Motor neuron (in vitro differentiated cells): ENCODE measurements around the gene SYT12. TPM values are rescaled to one million over a fixed set of nuclear protein-coding genes. Genes with fewer than 3 reads are reported as not detected.

Experiments used
- ATAC-seq, 8 experiments: fragments of 200-7000 bp; cut with Tn5 transposase; replicated peaks in 6 of 8; 2 replicates each; pipeline ENCODE4 v1.8.0; 2021; ENCODE audit warnings: mild to moderate bottlenecking in 8 of 8, moderate library complexity in 8 of 8
- H3K27ac ChIP-seq, 2 donors: fragments of 250-450 bp; sonication (Bioruptor Pico); 2 replicates each; pipeline ENCODE4 v1.9.0; 2021; ENCODE audit warnings: antibody characterized with exemption in 2 of 2, mild to moderate bottlenecking in 2 of 2, moderate library complexity in 1 of 2
- H3K4me1 ChIP-seq, 2 donors: fragments of 250-450 bp; sonication (Bioruptor Pico); replicated peaks in 1 of 2; 2 replicates each; pipeline ENCODE4 v1.6.1; 2021; ENCODE audit warnings: antibody characterized with exemption in 2 of 2, mild to moderate bottlenecking in 2 of 2, moderate library complexity in 1 of 2
- H3K4me3 ChIP-seq, 5 donors: fragments of 250-450 bp; sonication (Bioruptor Pico); 2 replicates each; pipeline ENCODE4 v1.9.0; 2021; ENCODE audit warnings: antibody characterized with exemption in 5 of 5, mild to moderate bottlenecking in 5 of 5, moderate library complexity in 4 of 5
- WGBS, 10 experiments: fragments of 450-650 bp; shearing (Covaris generic); methylation state at CpG; one replicate each; pipeline ENCODE4 v1.0.0; 2022; 5-methylcytosine and 5-hydroxymethylcytosine counted together
- in situ Hi-C, 9 experiments: fragments of 400-800 bp; cut with MboI; loops; one replicate each; pipeline ENCODE4 v1.15.0; 2021; ENCODE audit warnings: low sequenced_read_pairs in 9 of 9, low pct_unique_long_range_greater_than_20kb in 2 of 9; ENCODE audit not compliant: unreplicated experiment in 9 of 9
- total RNA-seq, 8 experiments: library from RNA; unstranded; fragments of 300-600 nt; gene quantifications; 2 replicates each; pipeline versions ENCODE4 v1.2.3 to v1.2.4, GENCODE V29; 2022

The SYT12 gene
- total RNA-seq, 8 experiments from 2014 or later, result 0.40 to 4.8 (median 2.0) TPM

GRCh38 chr11:67024966-67025365, 2.0 kb downstream of the SYT12 start:
- WGBS, 10 experiments, result 40 to 86% (median 70%) methylated on average over 1 of the region's 1 CpG; no CpG with 5 or more reads in 6 of the 10 experiments
- peaks cover 0 to 4% of the 10 kb centered on the region in 2 donors for H3K4me1 ChIP-seq
- H3K4me3 ChIP-seq, result no peak overlapping the region
- in situ Hi-C loops, result no loop called here
- no peak for ATAC-seq
- H3K27ac ChIP-seq, result no peak overlapping the region

- ATAC-seq, result no peak
- H3K4me1 ChIP-seq, result peaks cover 0 to 4% of the 10 kb centered on the region in 2 donors
- no peak overlapping the region for H3K4me3 ChIP-seq
- 40 to 96% (median 80%) methylated on average over 1 to 5 of the region's 8 CpGs; no CpG with 5 or more reads in 4 of the 10 experiments for WGBS, 10 experiments
- H3K27ac ChIP-seq, result no peak overlapping the region
- in situ Hi-C loops, result no loop called here
These were observed 2.8 kb downstream of the SYT12 start for GRCh38 chr11:67025750-67026149.

DNA sequence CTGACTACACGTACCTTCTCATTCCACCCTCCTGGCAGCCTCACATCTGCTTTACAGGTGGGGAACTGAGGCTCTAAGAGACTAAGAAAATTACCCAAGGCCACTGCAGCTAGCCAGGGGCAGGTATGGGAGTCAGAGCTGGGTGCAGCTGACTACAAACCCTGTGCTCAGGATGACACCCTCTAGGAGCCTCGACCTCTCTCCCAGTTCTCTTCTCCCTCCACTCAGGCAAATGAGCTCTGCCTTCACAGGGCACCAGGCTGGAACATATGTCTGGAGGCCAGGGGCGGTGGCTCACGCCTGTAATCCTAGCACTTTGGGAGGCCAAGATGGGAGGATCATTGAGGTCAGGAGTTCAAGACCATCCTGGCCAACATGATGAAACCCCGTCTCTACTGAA, 4.0 kb downstream of the SYT12 start:
- Histone ChIP-seq H3K4me1 (peaks cover 0 to 4% of the 10 kb centered on the region in 2 donors), H3K4me3 (no peak overlapping the region), H3K27ac (no peak overlapping the region)
- ATAC-seq, result no peak
- 67 to 100% (median 93%) methylated on average over 1 to 4 of the region's 5 CpGs; no CpG with 5 or more reads in 5 of the 10 experiments for WGBS, 10 experiments
- in situ Hi-C loops, result no loop called here

DNA sequence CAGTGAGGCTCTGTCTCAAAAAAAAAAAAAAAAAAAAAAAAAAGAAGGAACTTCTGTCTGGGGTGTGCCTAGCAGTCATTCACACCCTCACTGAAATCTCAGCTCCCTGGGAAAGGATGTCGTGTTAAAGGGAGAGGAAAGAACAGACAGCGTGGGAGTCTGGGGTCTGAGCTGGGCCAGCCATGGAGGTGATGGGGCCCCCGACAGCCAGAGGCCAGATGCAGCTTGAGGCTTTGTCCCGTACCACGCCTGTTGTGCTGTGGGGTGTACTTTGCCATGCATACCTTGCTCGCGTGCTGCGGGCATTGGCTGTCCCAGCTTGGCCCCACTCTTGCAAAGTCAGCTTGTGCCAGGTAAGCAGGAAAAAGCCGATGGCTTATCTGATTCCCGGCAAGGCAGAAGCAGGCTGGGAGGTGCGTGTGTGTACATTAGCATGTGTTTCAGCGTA, 4.6 kb downstream of the SYT12 start:
- 56 to 95% (median 76%) methylated on average over 3 to 9 of the region's 12 CpGs; no CpG with 5 or more reads in 4 of the 10 experiments for whole genome bisulfite sequencing, 10 experiments
- Histone ChIP-seq H3K27ac (no peak overlapping the region), H3K4me3 (no peak overlapping the region), H3K4me1 (peaks cover 2 to 4% of the 10 kb centered on the region in 2 donors)
- ATAC-seq, result no peak
- in situ Hi-C loops, result no loop called here

DNA sequence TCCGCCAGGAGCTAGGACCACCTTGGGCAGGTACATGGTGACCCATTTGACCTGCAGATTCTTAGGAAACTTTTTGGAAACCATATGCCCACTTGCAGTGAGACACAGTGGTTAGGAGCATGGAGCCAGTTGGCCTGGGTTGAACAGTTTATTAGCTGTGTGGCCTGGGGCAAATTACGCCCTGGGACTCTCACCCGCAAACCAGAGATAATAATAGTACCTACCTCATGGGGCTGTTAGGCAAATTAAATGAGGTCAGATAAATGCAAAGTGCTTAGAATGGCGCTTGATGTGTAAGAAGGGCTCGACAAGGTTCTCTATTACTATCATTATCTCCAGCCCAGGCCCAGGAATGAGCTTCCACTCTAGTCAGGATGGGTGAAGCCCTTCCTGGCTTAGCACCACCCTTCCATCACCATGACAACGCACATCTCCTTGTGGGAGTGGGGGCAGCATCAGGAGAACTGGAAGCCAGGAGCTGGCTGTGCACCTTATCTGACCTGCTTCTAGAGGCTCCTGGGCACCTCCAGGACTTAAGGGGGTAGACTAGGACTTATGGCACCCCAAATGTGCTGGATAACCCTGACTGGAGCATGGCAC, 5.1 kb downstream of the SYT12 start:
- 67 to 87% (median 83%) methylated on average over 1 to 4 of the region's 6 CpGs; no CpG with 5 or more reads in 3 of the 10 experiments for WGBS, 10 experiments
- H3K27ac ChIP-seq, result no peak overlapping the region
- in situ Hi-C loops, result no loop called here
- no peak overlapping the region for H3K4me3 ChIP-seq
- H3K4me1 ChIP-seq, result peaks cover 0 to 2% of the 10 kb centered on the region in 2 donors
- no peak for ATAC-seq

DNA sequence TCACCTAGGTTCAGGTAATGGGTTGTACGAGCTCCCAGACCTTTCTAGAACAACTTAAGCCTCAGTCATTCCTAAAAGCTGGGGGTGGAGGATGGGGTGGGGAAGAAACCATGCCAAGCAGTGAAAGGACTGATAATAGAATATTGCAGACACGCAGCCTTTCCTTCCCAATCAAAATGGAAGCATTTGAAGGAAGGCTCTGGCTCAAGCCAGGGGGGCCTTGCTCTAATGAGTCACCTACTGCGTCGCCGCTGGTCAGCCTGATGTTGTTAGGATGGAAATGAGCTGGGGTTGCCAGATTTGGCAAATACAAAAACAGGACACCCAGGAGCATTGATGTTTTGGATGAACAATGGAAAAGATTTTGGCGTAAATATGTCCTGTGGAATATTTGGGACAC, 6.2 kb downstream of the SYT12 start:
- peaks cover 0 to 2% of the 10 kb centered on the region in 2 donors for H3K4me1 ChIP-seq
- 44 to 80% (median 71%) methylated on average over 1 to 6 of the region's 6 CpGs; no CpG with 5 or more reads in 3 of the 10 experiments for whole genome bisulfite sequencing, 10 experiments
- no peak overlapping the region for H3K27ac ChIP-seq
- no peak overlapping the region for H3K4me3 ChIP-seq
- in situ Hi-C loops, result no loop called here
- ATAC-seq, result no peak

GRCh38 chr11:67030976-67031375, 8.0 kb downstream of the SYT12 start:
- H3K4me3 ChIP-seq, result no peak overlapping the region
- 60 to 91% (median 79%) methylated on average over 1 to 5 of the region's 9 CpGs; no CpG with 5 or more reads in 6 of the 10 experiments for WGBS, 10 experiments
- in situ Hi-C loops, result no loop called here
- peaks cover 0 to 2% of the 10 kb centered on the region in 2 donors for H3K4me1 ChIP-seq
- H3K27ac ChIP-seq, result no peak overlapping the region
- no peak for ATAC-seq

DNA sequence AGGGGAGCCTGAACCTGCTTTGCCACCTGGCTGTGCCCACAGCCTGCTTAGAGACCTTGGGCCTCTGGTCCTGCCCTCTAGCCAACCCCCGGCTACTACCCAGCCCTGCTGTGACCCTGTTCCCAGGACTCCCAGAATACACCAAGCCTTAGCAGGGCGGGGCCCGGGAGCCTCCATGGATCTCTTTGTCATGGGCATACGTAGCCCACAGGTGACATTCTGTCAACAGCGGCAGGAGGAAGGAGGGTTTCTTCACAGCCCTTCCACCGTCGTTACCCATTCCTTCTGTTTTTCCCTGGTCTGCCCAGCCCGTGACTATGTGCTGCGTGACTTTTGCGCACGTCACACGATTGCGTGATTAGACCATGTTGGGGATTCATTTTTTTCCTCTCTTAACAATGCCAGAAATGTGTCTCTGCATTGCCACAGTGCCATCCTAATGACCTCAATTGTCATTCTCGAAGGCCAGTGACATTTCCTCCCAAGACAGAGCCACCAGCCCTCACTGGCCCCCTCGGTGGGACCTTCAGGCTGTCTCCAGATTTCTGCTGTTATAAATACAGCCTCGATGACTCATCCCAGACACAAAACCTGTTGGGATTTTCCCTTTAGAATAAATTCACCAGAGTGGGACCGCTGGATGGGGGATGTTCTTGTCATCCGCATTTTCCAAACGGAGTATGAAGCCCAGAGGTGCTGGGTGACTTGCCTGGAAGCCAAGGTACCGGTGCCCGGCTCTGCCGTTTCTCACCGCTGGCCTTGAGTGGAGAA, 9.0 kb downstream of the SYT12 start:
- no peak overlapping the region for H3K27ac ChIP-seq
- in situ Hi-C loops, result no loop called here
- WGBS, 10 experiments, result 27 to 87% (median 68%) methylated on average over 2 to 17 of the region's 23 CpGs; no CpG with 5 or more reads in 2 of the 10 experiments
- peak in 5 of 8 experiments; percentile 53 to 78 (median 71) for ATAC-seq
- peaks cover 0 to 2% of the 10 kb centered on the region in 2 donors for H3K4me1 ChIP-seq
- no peak overlapping the region for H3K4me3 ChIP-seq

DNA sequence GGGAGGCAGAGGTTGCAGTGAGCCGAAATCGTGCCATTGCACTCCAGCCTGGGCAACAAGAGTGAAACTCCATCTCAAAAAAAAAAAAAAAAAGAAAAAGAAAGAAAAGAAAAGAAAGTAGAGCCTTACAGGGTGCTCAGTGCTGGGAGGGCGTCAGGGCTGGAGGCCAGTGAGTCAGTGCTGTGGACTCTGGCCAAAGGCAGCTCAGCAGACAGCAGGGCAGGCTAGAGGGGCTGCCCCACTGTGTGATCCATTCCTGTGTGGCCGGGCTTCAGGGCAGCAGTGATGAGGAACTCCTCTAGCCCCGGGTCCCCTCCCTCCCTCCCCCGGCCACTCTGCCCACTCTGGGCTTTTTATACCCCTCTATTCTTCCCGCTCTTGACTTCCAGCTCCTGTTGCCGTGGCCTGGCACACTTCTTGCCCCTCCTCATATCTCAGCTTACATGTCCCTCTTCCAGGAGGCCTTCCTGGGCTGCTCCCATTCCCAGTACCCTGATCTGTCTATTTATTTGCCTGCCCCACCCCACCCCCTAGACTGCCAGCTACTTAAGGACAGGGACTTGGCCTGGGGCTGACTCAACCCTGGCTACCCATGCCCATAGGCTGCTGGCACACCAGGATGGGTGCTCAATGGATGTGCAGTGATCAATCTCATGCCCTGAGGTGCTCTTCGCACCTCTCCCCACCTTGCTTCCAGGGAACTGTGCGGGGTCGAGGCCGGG, 10.1 kb downstream of the SYT12 start:
- peaks cover 0 to 2% of the 10 kb centered on the region in 2 donors for H3K4me1 ChIP-seq
- ATAC-seq, result peak in 5 of 8 experiments; percentile 30 to 96 (median 57)
- 20 to 100% (median 71%) methylated on average over 1 to 5 of the region's 12 CpGs; no CpG with 5 or more reads in 2 of the 10 experiments for WGBS, 10 experiments
- no peak overlapping the region for H3K27ac ChIP-seq
- in situ Hi-C loops, result no loop called here
- H3K4me3 ChIP-seq, result no peak overlapping the region

DNA sequence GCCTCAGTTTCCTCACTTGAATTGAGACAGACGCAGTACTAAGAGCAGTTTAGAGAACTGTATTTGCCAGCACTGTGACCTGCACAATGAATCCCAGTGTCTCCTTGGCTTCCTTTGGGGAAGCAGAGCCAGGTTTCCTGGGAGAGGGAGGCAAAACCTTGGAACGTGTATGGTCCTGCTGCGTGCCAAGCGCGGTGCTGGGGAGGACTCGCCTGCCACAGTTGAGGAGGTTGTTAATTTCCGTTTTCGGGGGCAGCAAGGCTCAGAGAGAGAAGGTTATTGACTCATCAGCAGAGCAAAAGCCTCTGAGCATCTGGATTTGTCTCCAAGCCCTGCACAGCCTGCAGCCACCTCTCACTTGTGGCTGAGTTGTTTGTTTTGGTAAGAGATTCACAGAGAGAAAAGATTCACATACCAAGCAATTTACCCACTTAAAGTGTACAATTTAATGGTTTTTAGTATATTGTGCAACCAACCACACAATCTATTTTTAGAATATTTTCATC, 10.8 kb downstream of the SYT12 start:
- peak in 4 of 8 experiments; percentile 32 to 67 (median 43) for ATAC-seq
- no peak overlapping the region for H3K4me3 ChIP-seq
- no peak overlapping the region for H3K27ac ChIP-seq
- H3K4me1 ChIP-seq, result peaks cover 0 to 2% of the 10 kb centered on the region in 2 donors
- in situ Hi-C loops, result no loop called here
- 18 to 93% (median 68%) methylated on average over 3 to 6 of the region's 8 CpGs; no CpG with 5 or more reads in 7 of the 10 experiments for WGBS, 10 experiments

DNA sequence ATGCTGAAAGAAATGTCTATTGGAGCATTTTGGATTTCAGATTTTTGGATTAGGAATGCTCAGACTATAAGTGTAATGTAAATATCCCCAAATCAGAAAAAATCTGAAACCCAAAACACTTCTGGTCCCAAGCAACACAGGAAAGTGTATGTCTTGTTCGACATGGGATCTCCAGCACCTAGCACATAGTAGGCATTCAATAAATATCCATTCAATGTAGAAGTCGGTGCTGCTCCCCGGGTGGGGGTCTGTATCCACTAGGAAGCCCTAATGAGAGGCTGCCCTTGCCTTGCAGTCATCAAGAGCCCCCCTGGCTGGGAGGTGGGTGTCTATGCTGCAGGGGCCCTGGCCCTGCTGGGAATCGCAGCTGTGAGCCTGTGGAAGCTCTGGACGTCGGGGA, 11.4 kb downstream of the SYT12 start:
- no peak overlapping the region for H3K27ac ChIP-seq
- peaks cover 0 to 2% of the 10 kb centered on the region in 2 donors for H3K4me1 ChIP-seq
- in situ Hi-C loops, result no loop called here
- no peak overlapping the region for H3K4me3 ChIP-seq
- ATAC-seq, result no peak
- 55 to 93% (median 78%) methylated on average over 1 to 4 of the region's 6 CpGs; no CpG with 5 or more reads in 4 of the 10 experiments for WGBS, 10 experiments

GRCh38 chr11:67040147-67040546, 17.2 kb downstream of the SYT12 start:
- no peak for ATAC-seq
- H3K27ac ChIP-seq, result no peak overlapping the region
- no peaks in the 10 kb centered on the region for H3K4me1 ChIP-seq
- WGBS, 10 experiments, result 34 to 100% (median 71%) methylated on average over 2 to 4 of the region's 12 CpGs; no CpG with 5 or more reads in 6 of the 10 experiments
- H3K4me3 ChIP-seq, result no peak overlapping the region
- in situ Hi-C loops, result no loop called here
